HepG2 (cell line): Measurements from ENCODE around the gene NIBAN1.

Experiments used
- FOXA1 ChIP-seq, 2 experiments: fragments of 450-650 bp in 1 of 2; sonication (generic) in 1 of 2; formaldehyde crosslinking in 1 of 2; IDR thresholded peaks; 2 replicates each; pipeline versions ENCODE4 v1.4.0 to v1.6.1; 2016 to 2020; ENCODE audit warnings: missing genetic modification reagents in 1 of 2
- HMG20B ChIP-seq: conservative IDR thresholded peaks from 2 replicates; pipeline ENCODE4 v1.6.1; 2016; ENCODE audit warnings: missing genetic modification reagents, missing compliant biosample characterization
- PAF1 ChIP-seq: IDR thresholded peaks from 2 replicates; pipeline ENCODE4 v1.6.1; 2016; ENCODE audit warnings: missing genetic modification reagents, missing compliant biosample characterization
- RELA ChIP-seq: sonication (generic); formaldehyde crosslinking; IDR thresholded peaks from 2 replicates; pipeline ENCODE4 v1.4.0; 2020; ENCODE audit warnings: missing genetic modification reagents
- ZNF629 ChIP-seq: sonication (generic); formaldehyde crosslinking; conservative IDR thresholded peaks from 2 replicates; pipeline ENCODE4 v1.5.0; 2020; ENCODE audit warnings: missing genetic modification reagents
- TF ChIP-seq, protein P1 (sequence below): sonication (generic); formaldehyde crosslinking; IDR thresholded peaks from 2 replicates; pipeline ENCODE4 v1.8.1; 2022; ENCODE audit warnings: low read depth, mild to moderate bottlenecking, missing genetic modification reagents

DNA sequence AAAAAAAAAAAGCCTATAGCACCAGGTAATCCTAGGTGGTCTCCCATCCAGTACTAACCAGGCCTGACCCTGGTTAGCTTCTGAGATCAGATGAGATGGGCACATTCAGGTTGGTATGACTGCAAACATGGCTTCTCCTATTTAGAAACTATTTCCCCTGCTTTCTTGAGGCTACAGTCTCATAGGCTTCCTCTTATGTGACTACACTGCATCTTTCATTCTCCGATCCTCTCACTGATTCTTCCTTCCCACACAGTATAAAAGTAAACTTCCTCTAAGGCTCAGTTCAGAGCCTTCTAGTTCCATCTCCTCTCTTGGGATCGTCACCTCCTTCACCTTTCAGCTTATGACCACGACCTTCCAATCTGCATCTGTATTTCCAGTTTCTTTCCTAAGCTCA lies 40.6 kb upstream of the NIBAN1 start:
- no peak for TF ChIP-seq HMG20B
- TF ChIP-seq ZNF629 (CRISPR knock-in tag), result no peak
- TF ChIP-seq FOXA1 (IDR thresholded peaks at IDR 0.05), result no peak
- TF ChIP-seq FOXA1 (CRISPR knock-in tag; IDR thresholded peaks at IDR 0.05), result no peak
- TF ChIP-seq, protein P1, sequence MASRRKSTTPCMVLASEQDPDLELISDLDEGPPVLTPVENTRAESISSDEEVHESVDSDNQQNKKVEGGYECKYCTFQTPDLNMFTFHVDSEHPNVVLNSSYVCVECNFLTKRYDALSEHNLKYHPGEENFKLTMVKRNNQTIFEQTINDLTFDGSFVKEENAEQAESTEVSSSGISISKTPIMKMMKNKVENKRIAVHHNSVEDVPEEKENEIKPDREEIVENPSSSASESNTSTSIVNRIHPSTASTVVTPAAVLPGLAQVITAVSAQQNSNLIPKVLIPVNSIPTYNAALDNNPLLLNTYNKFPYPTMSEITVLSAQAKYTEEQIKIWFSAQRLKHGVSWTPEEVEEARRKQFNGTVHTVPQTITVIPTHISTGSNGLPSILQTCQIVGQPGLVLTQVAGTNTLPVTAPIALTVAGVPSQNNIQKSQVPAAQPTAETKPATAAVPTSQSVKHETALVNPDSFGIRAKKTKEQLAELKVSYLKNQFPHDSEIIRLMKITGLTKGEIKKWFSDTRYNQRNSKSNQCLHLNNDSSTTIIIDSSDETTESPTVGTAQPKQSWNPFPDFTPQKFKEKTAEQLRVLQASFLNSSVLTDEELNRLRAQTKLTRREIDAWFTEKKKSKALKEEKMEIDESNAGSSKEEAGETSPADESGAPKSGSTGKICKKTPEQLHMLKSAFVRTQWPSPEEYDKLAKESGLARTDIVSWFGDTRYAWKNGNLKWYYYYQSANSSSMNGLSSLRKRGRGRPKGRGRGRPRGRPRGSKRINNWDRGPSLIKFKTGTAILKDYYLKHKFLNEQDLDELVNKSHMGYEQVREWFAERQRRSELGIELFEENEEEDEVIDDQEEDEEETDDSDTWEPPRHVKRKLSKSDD (CRISPR knock-in tag), result no peak
- TF ChIP-seq PAF1 (CRISPR knock-in tag), result no peak
- TF ChIP-seq RELA (CRISPR knock-in tag), result no peak
